OCI-LY3 (cell line): Measurements from ENCODE around the gene TOP2A.
"Not testable (repeated sequence)": the region's sequence is repeated elsewhere in the genome, so short reads cannot be mapped to it uniquely, and the experiment has no call there.

Source experiments
- EZH2phosphoT487 ChIP-seq: fragments of 200-600 bp; shearing (Covaris generic); IDR thresholded peaks from 2 replicates; pipeline ENCODE4 v1.6.1; 2018; ENCODE audit warnings: antibody characterized with exemption, mixed run types, low read depth
- TF ChIP-seq, protein P1 (sequence below): fragments of 200-600, 300-600 bp; sonication (generic); IDR thresholded peaks from 2 replicates; pipeline ENCODE4 v1.5.1; 2014; ENCODE audit warnings: antibody characterized with exemption, low read length, low read depth

DNA sequence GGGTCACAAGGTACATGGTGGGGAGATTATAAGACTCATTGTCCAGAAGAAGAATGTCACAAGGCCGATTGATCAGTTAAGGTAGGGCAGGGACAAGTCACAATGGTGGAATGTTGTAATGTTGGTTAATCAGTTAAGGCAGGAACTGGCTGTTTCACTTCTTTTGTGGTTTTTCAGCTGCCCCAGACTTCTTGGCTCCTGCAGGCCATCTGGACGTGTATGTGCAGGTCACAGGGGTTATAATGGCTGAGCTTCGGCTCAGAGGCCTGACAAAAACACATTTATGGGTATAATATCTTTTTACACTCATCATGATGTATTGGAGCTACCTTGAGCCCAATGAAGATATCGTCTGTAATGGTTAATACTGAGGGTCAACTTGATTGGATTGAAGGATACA, 45.1 kb downstream of the TOP2A start:
- TF ChIP-seq, protein P1, sequence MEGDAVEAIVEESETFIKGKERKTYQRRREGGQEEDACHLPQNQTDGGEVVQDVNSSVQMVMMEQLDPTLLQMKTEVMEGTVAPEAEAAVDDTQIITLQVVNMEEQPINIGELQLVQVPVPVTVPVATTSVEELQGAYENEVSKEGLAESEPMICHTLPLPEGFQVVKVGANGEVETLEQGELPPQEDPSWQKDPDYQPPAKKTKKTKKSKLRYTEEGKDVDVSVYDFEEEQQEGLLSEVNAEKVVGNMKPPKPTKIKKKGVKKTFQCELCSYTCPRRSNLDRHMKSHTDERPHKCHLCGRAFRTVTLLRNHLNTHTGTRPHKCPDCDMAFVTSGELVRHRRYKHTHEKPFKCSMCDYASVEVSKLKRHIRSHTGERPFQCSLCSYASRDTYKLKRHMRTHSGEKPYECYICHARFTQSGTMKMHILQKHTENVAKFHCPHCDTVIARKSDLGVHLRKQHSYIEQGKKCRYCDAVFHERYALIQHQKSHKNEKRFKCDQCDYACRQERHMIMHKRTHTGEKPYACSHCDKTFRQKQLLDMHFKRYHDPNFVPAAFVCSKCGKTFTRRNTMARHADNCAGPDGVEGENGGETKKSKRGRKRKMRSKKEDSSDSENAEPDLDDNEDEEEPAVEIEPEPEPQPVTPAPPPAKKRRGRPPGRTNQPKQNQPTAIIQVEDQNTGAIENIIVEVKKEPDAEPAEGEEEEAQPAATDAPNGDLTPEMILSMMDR, result not testable (repeated sequence)
- not testable (repeated sequence) for TF ChIP-seq EZH2phosphoT487
